GM12872 (cell line): Measurements from ENCODE around the gene TNFSF15.

ENCODE experiments used
- CTCF ChIP-seq: IDR thresholded peaks from 3 replicates; pipeline ENCODE4 v1.5.1; 2011; ENCODE audit warnings: low read depth, mild to moderate bottlenecking, low read length, moderate library complexity; ENCODE audit not compliant: insufficient read depth

Gene TNFSF15

GRCh38 chr9:114805670-114806525 is at the start of gene TNFSF15:
TSS of gene TNFSF15 (minus strand) at chr9:114806039. CDS start at chr9:114806012, 27 bp downstream.
- no peak for TF ChIP-seq CTCF

GRCh38 chr9:114855488-114855887 is 49.6 kb upstream of the TNFSF15 start:
- no peak for TF ChIP-seq CTCF

DNA sequence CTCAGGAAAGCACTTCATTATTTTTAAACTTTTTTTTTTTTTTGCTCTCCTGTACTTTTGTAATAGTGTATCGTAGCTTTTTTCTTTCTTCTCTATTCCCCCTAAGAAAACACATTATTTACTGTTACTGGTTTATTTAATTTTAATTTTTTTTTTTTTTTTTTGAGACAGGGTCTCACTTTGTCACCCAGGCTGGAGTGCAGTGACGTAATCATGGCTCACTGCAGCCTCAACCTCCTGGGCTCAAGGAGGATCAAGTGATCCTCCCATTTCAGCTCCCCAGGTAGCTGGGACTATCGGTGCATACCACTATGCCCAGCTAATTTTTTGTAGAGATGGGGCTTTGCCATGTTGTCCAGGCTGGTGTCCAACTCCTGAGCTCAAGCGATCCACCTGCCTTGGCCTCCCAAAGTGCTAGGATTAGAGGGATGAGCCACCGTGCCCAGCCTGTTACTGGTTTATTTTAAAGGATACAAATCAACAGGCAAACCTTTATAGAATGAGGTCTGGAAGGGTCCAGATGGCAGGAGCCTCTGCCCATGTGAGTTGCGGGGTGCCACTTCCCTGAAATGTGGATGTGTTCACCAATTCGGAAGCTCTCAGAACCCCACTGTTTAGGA is 49.0 kb upstream of the TNFSF15 start:
- no peak for TF ChIP-seq CTCF

GRCh38 chr9:114853071-114853855 is 47.4 kb upstream of the TNFSF15 start:
- TF ChIP-seq CTCF, result no peak

- no peak for TF ChIP-seq CTCF
These were observed 46.3 kb upstream of the TNFSF15 start for GRCh38 chr9:114852050-114852594.

- TF ChIP-seq CTCF, result no peak
These were observed 45.5 kb upstream of the TNFSF15 start for GRCh38 chr9:114851306-114851705.

GRCh38 chr9:114850871-114851270 is 45.0 kb upstream of the TNFSF15 start:
- no peak for TF ChIP-seq CTCF
